DND-41 (cell line): ENCODE measurements around the gene DISC1.

Experiments
- CTCF ChIP-seq: IDR thresholded peaks from 2 replicates; pipeline ENCODE4 v1.5.1; 2012; ENCODE audit warnings: borderline replicate concordance, low read length, moderate library complexity, mild to moderate bottlenecking; ENCODE audit not compliant: poor library complexity, severe bottlenecking; ENCODE audit errors: extremely low read depth
- EZH2 ChIP-seq: IDR thresholded peaks from 3 replicates; pipeline ENCODE4 v1.6.1; 2012; ENCODE audit warnings: borderline replicate concordance, low read depth, mild to moderate bottlenecking, moderate library complexity, low read length, inconsistent platforms; ENCODE audit not compliant: severe bottlenecking

- TF ChIP-seq CTCF (no peak), EZH2 (no peak)
Measured at GRCh38 chr1:231638647-231639046, 12.1 kb downstream of the DISC1 start.
